ENCODE data around the gene FKBP2.

The FKBP2 gene

GRCh38 chr11:64219755-64220154 lies 21.1 kb upstream of the FKBP2 start:
- no peak for DNase-seq

- DNase-seq: no peak
Measured at GRCh38 chr11:64220271-64220670, 20.6 kb upstream of the FKBP2 start.

GRCh38 chr11:64220798-64221197 lies 20.1 kb upstream of the FKBP2 start:
- no peak for DNase-seq

GRCh38 chr11:64222651-64223000 lies 18.3 kb upstream of the FKBP2 start:
- DNase-seq: no peak

GRCh38 chr11:64223001-64223651 lies 17.8 kb upstream of the FKBP2 start:
- no peak for DNase-seq

GRCh38 chr11:64224151-64224890 lies 16.6 kb upstream of the FKBP2 start:
- DNase-seq: no peak

- DNase-seq: no peak
Measured at GRCh38 chr11:64224891-64225607, 15.8 kb upstream of the FKBP2 start.

GRCh38 chr11:64225608-64226506 lies 15.0 kb upstream of the FKBP2 start, which contains the start of the genes NUDT22 and TRPT1:
NUDT22 (plus strand) TSS chr11:64226274; CDS start chr11:64226653, 379 bp downstream.
TRPT1 (minus strand) TSS chr11:64226186; CDS start chr11:64225860, 326 bp downstream.
- peak; percentile 79 to 87 for DNase-seq

- peak; percentile 69 to 83 for DNase-seq
Measured at GRCh38 chr11:64226507-64227051, 14.3 kb upstream of the FKBP2 start.

- DNase-seq: no peak
Measured at GRCh38 chr11:64227405-64227956, 13.4 kb upstream of the FKBP2 start.

- no peak for DNase-seq
Measured at GRCh38 chr11:64229090-64229743, 11.7 kb upstream of the FKBP2 start.

- DNase-seq: no peak
Measured at GRCh38 chr11:64229744-64230170, 11.1 kb upstream of the FKBP2 start.

- DNase-seq: peak; percentile 93 to 94
Measured at GRCh38 chr11:64230171-64230984, 10.5 kb upstream of the FKBP2 start, which contains the start of gene DNAJC4. DNAJC4 (plus strand) TSS chr11:64230548; CDS start chr11:64230855, 307 bp downstream.

- DNase-seq: no peak
Measured at GRCh38 chr11:64230985-64231365, 9.9 kb upstream of the FKBP2 start.

GRCh38 chr11:64231546-64231945 lies 9.3 kb upstream of the FKBP2 start:
- no peak for DNase-seq

- DNase-seq: no peak
Measured at GRCh38 chr11:64232182-64232966, 8.5 kb upstream of the FKBP2 start.

- no peak for DNase-seq
Measured at GRCh38 chr11:64232967-64233315, 8.0 kb upstream of the FKBP2 start.

GRCh38 chr11:64233913-64234586 lies 6.8 kb upstream of the FKBP2 start, which contains the start of gene VEGFB:
VEGFB (plus strand) TSS chr11:64234584; CDS start chr11:64234834, 250 bp downstream.
- DNase-seq: peak; percentile 32 to 56

Data from SHP77 (cell line).